CD4-positive, alpha-beta T cell (primary cell): Measurements from ENCODE around the gene MRPS12. TPM values are rescaled to one million over a fixed set of nuclear protein-coding genes. Genes with fewer than 3 reads are reported as not detected.

Source experiments
- ATAC-seq: fragments of 200-7000 bp; cut with Tn5 transposase; one replicate; pipeline ENCODE4 v1.10.0; 2022; ENCODE audit warnings: mild to moderate bottlenecking; ENCODE audit not compliant: poor library complexity
- CTCF ChIA-PET: fragments of 350-600 bp; sonication (Branson Sonifier 250); formaldehyde crosslinking; loops from one replicate; lab custom pipeline; 2021; ENCODE audit warnings: antibody characterized with exemption, inconsistent platforms; lab: Charles Lee
- POLR2A ChIA-PET: fragments of 350-600 bp; sonication (Branson Sonifier 250); formaldehyde crosslinking; loops from one replicate; lab custom pipeline; 2021; ENCODE audit warnings: antibody characterized with exemption, inconsistent platforms; lab: Charles Lee
- DNase-seq, 14 experiments: peaks; one replicate each; pipeline ENCODE4 v3.0.0-alpha.2; 2013 to 2020; ENCODE audit warnings: mixed read lengths in 2 of 14
- H3K27ac ChIP-seq, 2 donors: one replicate each; pipeline versions ENCODE4 v1.5.1 to v1.7.0; 2013; ENCODE audit warnings: low read length in 2 of 2, low read depth in 1 of 2, mild to moderate bottlenecking in 1 of 2
- H3K27me3 ChIP-seq, 2 experiments: 1 replicate in 1 of 2; 2 replicates in 1 of 2; pipeline versions ENCODE4 v1.6.1 to v1.7.0; 2013; ENCODE audit warnings: low read length in 2 of 2, control low read depth in 1 of 2, mild to moderate bottlenecking in 1 of 2, moderate library complexity in 1 of 2; ENCODE audit not compliant: insufficient read depth in 2 of 2, control insufficient read depth in 1 of 2
- H3K36me3 ChIP-seq: one replicate; pipeline ENCODE4 v1.6.1; 2013; ENCODE audit warnings: low read length, control low read depth; ENCODE audit not compliant: insufficient read depth
- H3K4me1 ChIP-seq: one replicate; pipeline ENCODE4 v1.6.1; 2013; ENCODE audit warnings: low read length, control low read depth; ENCODE audit not compliant: insufficient read depth
- H3K4me3 ChIP-seq: one replicate; pipeline ENCODE4 v1.5.1; 2013; ENCODE audit warnings: mild to moderate bottlenecking, low read length, moderate library complexity
- H3K9me3 ChIP-seq, 2 experiments: 1 replicate in 1 of 2; 2 replicates in 1 of 2; pipeline versions ENCODE4 v1.6.1 to v1.7.0; 2013; ENCODE audit warnings: low read length in 2 of 2, mild to moderate bottlenecking in 2 of 2, control low read depth in 1 of 2, moderate library complexity in 1 of 2; ENCODE audit not compliant: control insufficient read depth in 1 of 2, insufficient read depth in 1 of 2
- H3K27ac Mint-ChIP-seq: one replicate; pipeline ENCODE4 v1.8.0; 2020; ENCODE audit warnings: mixed read lengths
- H3K27me3 Mint-ChIP-seq: one replicate; pipeline ENCODE4 v1.8.0; 2021; ENCODE audit warnings: mixed read lengths
- H3K36me3 Mint-ChIP-seq: one replicate; pipeline ENCODE4 v1.8.0; 2021; ENCODE audit warnings: low read depth, mixed read lengths
- H3K4me1 Mint-ChIP-seq: one replicate; pipeline ENCODE4 v1.8.0; 2021; ENCODE audit warnings: low read depth, mixed read lengths
- H3K4me3 Mint-ChIP-seq: one replicate; pipeline ENCODE4 v1.8.0; 2020; ENCODE audit warnings: mild to moderate bottlenecking, mixed read lengths
- H3K9me3 Mint-ChIP-seq: one replicate; pipeline ENCODE4 v1.8.0; 2020; ENCODE audit warnings: mixed read lengths
- CTCF ChIP-seq: fragments of 200-600 bp; IDR thresholded peaks from one replicate; pipeline ENCODE4 v1.8.0; 2022; ENCODE audit warnings: antibody characterized with exemption, mild to moderate bottlenecking
- intact Hi-C, 2 experiments: fragments of 100-400 bp; cut with DNase I in 1 of 2; cut with micrococcal nuclease in 1 of 2; formaldehyde crosslinking; loops; one replicate each; pipeline versions ENCODE4 v1.15.1 to v1.9.0; 2023 to 2025; cut with DNase I, micrococcal nuclease
- total RNA-seq, 174 experiments: library from RNA in 2 of 174; stranded (reverse) in 2 of 174; gene quantifications; one replicate each; pipeline ENCODE4 v1.2.3 and lab custom pipeline; 2021 to 2026

The MRPS12 gene
- total RNA-seq, 2 experiments from 2014 or later = 13.7 to 15.4 TPM

- H3K27me3 ChIP-seq = peaks cover 6 to 8% of the 10 kb centered on the region in 2 experiments
- DNase-seq (no peak), ATAC-seq (no peak)
- peaks cover 18% of the 10 kb centered on the region for H3K4me1 ChIP-seq
- Mint-ChIP-seq H3K27me3 (peaks cover 17% of the 10 kb centered on the region), H3K27ac (no peak overlapping the region), H3K4me3 (no peak overlapping the region), H3K4me1 (peaks cover 13% of the 10 kb centered on the region), H3K36me3 (no peaks in the 10 kb centered on the region), H3K9me3 (no peaks in the 10 kb centered on the region)
- ChIA-PET POLR2A (no interaction called here), CTCF (no interaction called here)
- no peak overlapping the region for H3K27ac ChIP-seq
- H3K36me3 ChIP-seq = no peaks in the 10 kb centered on the region
- no peak for TF ChIP-seq CTCF
- intact Hi-C loops = loop anchor here in 1 of 2 experiments (5.0 to 10.0 kb wide), 2 partner anchors 549 to 594 kb away; partner anchors contain the start of genes EID2 and FAM98C
- H3K4me3 ChIP-seq = no peak overlapping the region
- H3K9me3 ChIP-seq = no peaks in the 10 kb centered on the region
These were observed 20.4 kb downstream of the MRPS12 start for GRCh38 chr19:38951187-38951586.

GRCh38 chr19:38952395-38953165 lies 21.8 kb downstream of the MRPS12 start:
- Mint-ChIP-seq H3K27me3 (peaks cover 17% of the 10 kb centered on the region), H3K4me1 (peaks cover 13% of the 10 kb centered on the region), H3K9me3 (no peaks in the 10 kb centered on the region), H3K36me3 (no peaks in the 10 kb centered on the region), H3K4me3 (peak overlapping the region; percentile 35), H3K27ac (no peak overlapping the region)
- DNase-seq (peak in 5 of 14 experiments; percentile 11 to 65 (median 62)), ATAC-seq (no peak)
- Histone ChIP-seq H3K36me3 (no peaks in the 10 kb centered on the region), H3K27me3 (peaks cover 6 to 8% of the 10 kb centered on the region in 2 experiments), H3K9me3 (no peaks in the 10 kb centered on the region), H3K4me1 (peaks cover 18% of the 10 kb centered on the region), H3K4me3 (no peak overlapping the region), H3K27ac (no peak overlapping the region)
- ChIA-PET CTCF (no interaction called here), POLR2A (no interaction called here)
- intact Hi-C loops = loop anchor here in 1 of 2 experiments (5.0 to 10.0 kb wide), 2 partner anchors 550 to 592 kb away; partner anchors contain the start of genes EID2 and FAM98C
- TF ChIP-seq CTCF = peak; percentile 42

- TF ChIP-seq CTCF = no peak
- Histone ChIP-seq H3K9me3 (no peaks in the 10 kb centered on the region), H3K36me3 (no peaks in the 10 kb centered on the region), H3K4me1 (peaks cover 18% of the 10 kb centered on the region), H3K4me3 (no peak overlapping the region), H3K27me3 (peaks cover 6 to 8% of the 10 kb centered on the region in 2 experiments), H3K27ac (no peak overlapping the region)
- Mint-ChIP-seq H3K27me3 (peaks cover 17% of the 10 kb centered on the region), H3K4me3 (no peak overlapping the region), H3K36me3 (no peaks in the 10 kb centered on the region), H3K4me1 (peaks cover 13% of the 10 kb centered on the region), H3K27ac (no peak overlapping the region), H3K9me3 (no peaks in the 10 kb centered on the region)
- ATAC-seq (no peak), DNase-seq (no peak)
- ChIA-PET POLR2A (no interaction called here), CTCF (no interaction called here)
- intact Hi-C loops = loop anchor here in 1 of 2 experiments (5.0 to 10.0 kb wide), 2 partner anchors 551 to 591 kb away; partner anchors contain the start of genes EID2 and FAM98C
These were observed 22.9 kb downstream of the MRPS12 start for GRCh38 chr19:38953677-38954076.
